ENCODE measurements around the gene AGBL1.

Gene AGBL1

DNA sequence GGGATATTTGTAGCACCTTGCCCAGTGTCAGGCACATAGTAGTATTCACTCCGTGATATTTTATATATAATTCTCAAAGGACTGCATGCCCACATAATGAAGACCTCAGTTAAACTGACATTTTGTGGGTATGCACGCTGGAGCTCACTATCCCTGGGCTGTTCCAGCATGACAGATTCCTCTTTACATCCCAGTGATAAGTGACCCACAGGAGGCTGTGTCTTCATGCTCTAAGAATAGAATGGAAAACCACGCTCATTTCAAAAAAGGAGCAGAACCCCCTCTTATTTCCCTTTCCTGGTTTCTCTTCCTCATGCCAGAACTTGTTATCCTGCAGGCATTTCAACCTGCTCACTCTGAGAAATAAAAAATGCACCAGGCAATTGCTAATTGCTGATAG is 717.5 kb downstream of the AGBL1 start:
- DNase-seq: no peak
- TF ChIP-seq GATA1 (IDR thresholded peaks at IDR 0.05; ENCODE audit: low read depth, low read length) (no peak), POLR2A (IDR thresholded peaks at IDR 0.05; ENCODE audit: low read length) (no peak)

DNA sequence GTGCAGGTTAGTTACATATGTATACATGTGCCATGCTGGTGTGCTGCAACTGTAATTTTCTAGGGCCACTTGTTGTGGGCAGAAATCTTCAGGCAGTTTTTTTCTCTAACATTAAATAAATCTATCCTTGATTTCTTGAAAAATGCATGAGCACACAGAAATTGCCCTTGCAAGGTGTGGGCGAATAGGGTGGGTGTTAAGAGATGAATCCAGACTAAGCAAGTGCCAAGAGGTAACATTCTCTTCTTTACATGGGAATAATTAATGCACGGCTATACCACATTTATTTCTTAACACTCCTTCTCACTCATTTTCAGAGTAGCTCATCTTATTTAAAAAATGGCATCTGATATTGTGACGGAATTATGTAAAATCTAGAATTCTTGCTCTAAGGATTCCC is 719.6 kb downstream of the AGBL1 start:
- DNase-seq: no peak
- no peak for TF ChIP-seq POLR2A (IDR thresholded peaks at IDR 0.05; ENCODE audit: low read length)
- no peak for TF ChIP-seq GATA1 (IDR thresholded peaks at IDR 0.05; ENCODE audit: low read depth, low read length)

DNA sequence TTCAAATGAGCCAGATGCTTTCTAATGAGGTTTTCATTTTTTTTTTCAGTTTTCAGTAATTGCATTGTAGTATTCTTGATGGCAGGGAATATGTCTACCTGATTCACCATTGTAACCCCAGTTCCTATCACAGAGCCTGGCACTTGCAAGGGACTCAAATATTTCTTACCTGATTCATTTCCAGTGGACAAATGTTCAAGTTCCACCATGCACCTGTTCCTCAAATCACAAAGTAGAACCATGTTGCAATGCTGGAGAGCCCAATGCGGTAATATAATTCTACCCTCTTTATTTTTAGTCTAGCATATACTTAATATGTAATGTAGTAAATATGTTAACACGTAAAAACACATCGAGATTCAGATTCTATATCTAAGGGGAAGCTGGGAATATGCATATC is 722.6 kb downstream of the AGBL1 start:
- no peak for TF ChIP-seq POLR2A (IDR thresholded peaks at IDR 0.05; ENCODE audit: low read length)
- no peak for TF ChIP-seq GATA1 (IDR thresholded peaks at IDR 0.05; ENCODE audit: low read depth, low read length)
- no peak for DNase-seq

GRCh38 chr15:86804406-86804805 is 724.7 kb downstream of the AGBL1 start:
- TF ChIP-seq GATA1 (IDR thresholded peaks at IDR 0.05; ENCODE audit: low read depth, low read length) (no peak), POLR2A (IDR thresholded peaks at IDR 0.05; ENCODE audit: low read length) (no peak)
- no peak for DNase-seq

- DNase-seq: no peak
- no peak for TF ChIP-seq GATA1 (IDR thresholded peaks at IDR 0.05; ENCODE audit: low read depth, low read length)
- TF ChIP-seq POLR2A (IDR thresholded peaks at IDR 0.05; ENCODE audit: low read length): no peak
These were observed 730.7 kb downstream of the AGBL1 start for GRCh38 chr15:86810329-86810728.

DNA sequence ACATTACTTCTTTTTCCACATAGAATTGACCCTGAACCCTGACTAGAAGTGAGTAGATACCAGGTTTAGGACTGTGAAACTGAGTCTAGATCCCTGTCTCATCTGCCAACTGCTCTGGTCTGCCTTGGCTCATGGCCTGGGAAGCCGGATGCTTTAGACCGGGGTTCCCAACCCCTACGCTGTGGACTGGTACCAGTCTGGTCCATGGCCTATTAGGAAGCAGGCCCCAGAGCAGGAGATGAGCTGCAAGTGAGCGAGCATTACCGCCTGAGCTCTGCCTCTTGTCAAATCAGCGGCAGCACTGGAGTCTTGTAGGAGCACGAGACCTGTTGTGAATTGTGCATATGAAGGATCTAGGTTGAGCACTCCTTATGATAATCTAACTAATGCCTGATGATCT is 734.2 kb downstream of the AGBL1 start:
- no peak for DNase-seq
- no peak for TF ChIP-seq POLR2A (IDR thresholded peaks at IDR 0.05; ENCODE audit: low read length)

DNA sequence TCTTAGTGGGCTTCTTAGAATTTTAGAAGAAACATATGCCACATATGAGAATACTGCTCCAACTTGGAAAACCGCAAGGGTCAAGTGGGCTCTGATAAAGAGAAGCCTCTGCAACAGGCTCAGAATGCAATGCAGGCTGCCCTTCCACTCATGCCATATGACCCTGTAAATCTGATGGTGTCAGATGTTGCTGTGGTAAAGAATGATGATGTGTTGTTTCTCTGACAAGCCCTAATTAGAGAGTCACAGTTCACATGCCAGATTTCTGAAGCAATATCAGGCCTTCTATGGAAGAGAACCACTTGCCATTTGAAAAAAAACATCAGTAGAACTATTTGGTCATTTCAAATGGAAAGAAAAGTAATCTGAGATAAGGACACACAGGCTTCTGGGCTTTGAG is 749.6 kb downstream of the AGBL1 start:
- TF ChIP-seq POLR2A (IDR thresholded peaks at IDR 0.05; ENCODE audit: low read length): no peak
- no peak for TF ChIP-seq GATA1 (IDR thresholded peaks at IDR 0.05; ENCODE audit: low read depth, low read length)
- no peak for DNase-seq

- DNase-seq: no peak
- TF ChIP-seq GATA1 (IDR thresholded peaks at IDR 0.05; ENCODE audit: low read depth, low read length): no peak
- no peak for TF ChIP-seq POLR2A (IDR thresholded peaks at IDR 0.05; ENCODE audit: low read length)
These were observed 750.6 kb downstream of the AGBL1 start for GRCh38 chr15:86830304-86830703.

- TF ChIP-seq GATA1 (IDR thresholded peaks at IDR 0.05; ENCODE audit: low read depth, low read length) (no peak), POLR2A (IDR thresholded peaks at IDR 0.05; ENCODE audit: low read length) (no peak)
- no peak for DNase-seq
These were observed 753.9 kb downstream of the AGBL1 start for GRCh38 chr15:86833595-86833994.

- TF ChIP-seq GATA1 (IDR thresholded peaks at IDR 0.05; ENCODE audit: low read depth, low read length) (no peak), POLR2A (IDR thresholded peaks at IDR 0.05; ENCODE audit: low read length) (no peak)
- no peak for DNase-seq
These were observed 754.6 kb downstream of the AGBL1 start for GRCh38 chr15:86834115-86834863.

DNA sequence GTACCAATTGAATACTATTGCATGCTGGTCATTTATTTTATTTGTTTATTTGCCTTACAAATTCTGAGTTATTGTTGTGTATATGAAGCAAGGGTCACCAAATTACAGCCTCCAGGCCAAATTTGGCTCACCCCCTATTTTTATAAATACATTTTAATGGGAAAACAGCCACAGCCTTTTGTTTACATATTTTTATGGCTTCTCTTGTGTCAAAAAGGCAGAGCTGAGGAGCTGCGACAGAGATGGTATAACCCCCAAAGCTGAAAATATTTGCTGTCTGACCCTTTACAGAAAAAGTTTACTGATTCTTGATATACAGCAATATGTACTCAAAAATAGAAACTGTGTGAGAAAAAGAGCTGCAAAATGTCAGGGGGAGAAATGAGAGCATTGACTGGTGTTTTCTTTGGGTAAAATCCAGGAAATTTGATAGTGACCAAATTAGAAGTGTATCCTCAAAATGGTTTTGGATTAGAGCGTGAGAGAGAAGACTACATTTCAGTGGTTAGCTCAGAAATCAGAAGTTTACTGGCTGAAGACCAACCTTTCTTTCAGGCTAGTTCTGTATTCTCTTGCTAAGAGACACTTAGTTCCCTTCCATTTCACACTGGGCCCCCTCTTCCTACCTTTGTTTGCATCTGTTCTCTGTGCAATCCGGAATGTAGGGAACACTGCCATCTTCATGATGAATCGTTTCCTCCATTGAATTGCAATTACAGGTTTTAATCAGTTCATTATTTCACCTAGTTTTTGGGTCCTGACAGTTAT is 757.8 kb downstream of the AGBL1 start:
- no peak for DNase-seq
- TF ChIP-seq GATA1 (IDR thresholded peaks at IDR 0.05; ENCODE audit: low read depth, low read length): no peak
- no peak for TF ChIP-seq POLR2A (IDR thresholded peaks at IDR 0.05; ENCODE audit: low read length)

DNA sequence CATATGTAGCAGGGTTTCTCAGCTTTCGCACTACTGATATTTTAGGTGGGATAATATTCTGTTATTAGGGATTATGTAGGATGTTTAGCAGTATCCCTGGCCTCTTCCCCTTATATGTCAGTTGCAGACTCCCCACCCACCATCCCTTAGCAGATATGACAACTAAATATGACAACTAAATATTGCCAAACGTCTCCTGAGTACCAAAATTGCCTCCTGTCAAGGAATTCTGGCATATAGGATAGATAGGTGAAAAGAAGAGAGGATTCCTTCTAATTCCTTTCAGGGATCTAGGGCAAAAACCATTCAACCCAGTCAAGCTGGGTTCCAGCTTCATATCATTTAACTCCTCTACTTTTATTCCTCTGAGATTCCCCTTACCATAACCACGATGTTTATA is 759.8 kb downstream of the AGBL1 start:
- no peak for TF ChIP-seq POLR2A (IDR thresholded peaks at IDR 0.05; ENCODE audit: low read length)
- no peak for TF ChIP-seq GATA1 (IDR thresholded peaks at IDR 0.05; ENCODE audit: low read depth, low read length)
- no peak for DNase-seq

- no peak for DNase-seq
- TF ChIP-seq GATA1 (IDR thresholded peaks at IDR 0.05; ENCODE audit: low read depth, low read length): no peak
- TF ChIP-seq POLR2A (IDR thresholded peaks at IDR 0.05; ENCODE audit: low read length): no peak
These were observed 761.3 kb downstream of the AGBL1 start for GRCh38 chr15:86840996-86841395.

DNA sequence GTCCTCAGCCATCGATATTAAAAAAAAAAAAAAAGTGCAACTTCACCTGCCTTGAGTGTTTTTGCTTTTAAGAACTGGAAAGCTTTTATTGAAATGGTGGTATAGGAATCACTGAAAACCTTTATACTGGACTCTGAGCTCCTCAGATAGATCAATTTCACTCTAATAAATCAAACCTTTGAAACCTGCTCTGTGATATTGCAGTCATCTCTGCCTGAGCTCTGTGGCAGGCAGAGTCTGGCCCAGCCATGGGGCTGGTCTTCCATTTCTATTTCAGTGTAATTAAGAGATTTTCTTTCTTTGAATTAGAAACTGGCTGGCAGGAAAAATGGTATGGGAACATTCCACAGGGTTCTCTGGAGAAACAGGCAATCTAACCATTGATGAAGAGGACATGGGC is 762.5 kb downstream of the AGBL1 start:
- TF ChIP-seq GATA1 (IDR thresholded peaks at IDR 0.05; ENCODE audit: low read depth, low read length) (no peak), POLR2A (IDR thresholded peaks at IDR 0.05; ENCODE audit: low read length) (no peak)
- DNase-seq: no peak

DNA sequence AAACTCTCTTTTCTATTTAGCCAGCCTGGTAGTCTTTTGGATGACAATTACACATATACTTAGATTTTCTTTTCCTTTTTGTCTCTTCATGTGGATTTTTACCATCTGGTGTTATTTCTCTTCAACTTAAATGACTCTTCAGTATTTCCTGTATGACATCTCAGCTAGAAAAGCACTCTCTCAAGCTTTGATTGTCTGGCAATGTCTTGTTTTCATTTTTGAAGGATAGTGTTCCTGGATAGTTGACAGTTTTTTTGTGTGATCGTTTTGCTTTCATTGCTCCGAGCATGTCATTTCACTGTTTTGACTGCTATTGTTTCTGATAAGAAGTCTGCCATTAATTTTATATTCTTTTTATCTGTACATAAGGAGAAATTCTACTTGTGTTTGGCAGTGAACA is 766.4 kb downstream of the AGBL1 start:
- DNase-seq: no peak
- TF ChIP-seq GATA1 (IDR thresholded peaks at IDR 0.05; ENCODE audit: low read depth, low read length): no peak
- TF ChIP-seq POLR2A (IDR thresholded peaks at IDR 0.05; ENCODE audit: low read length): no peak
